ENCODE results near the gene LYRM2.

The LYRM2 gene

DNA sequence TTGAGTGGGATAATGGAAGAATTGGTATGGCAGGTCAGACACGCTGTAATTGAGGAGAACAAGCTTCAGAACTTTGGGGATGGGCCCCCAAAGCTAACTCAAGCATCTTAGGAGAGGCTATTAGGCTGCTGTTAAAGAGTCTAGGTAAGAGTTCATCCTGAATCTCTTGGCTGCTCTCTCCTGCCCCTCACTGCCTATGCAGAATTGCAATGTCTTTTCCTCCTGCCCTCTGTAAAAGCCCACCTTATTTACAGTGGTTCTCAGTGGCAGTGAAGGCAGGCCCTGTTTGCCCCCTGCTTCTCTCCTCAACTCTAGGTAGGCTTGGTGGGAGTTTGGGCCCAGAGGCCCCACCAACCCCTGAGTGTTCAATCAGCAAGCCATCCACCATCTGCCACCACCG is 55.0 kb downstream of the LYRM2 start:
- TF ChIP-seq, protein P1, sequence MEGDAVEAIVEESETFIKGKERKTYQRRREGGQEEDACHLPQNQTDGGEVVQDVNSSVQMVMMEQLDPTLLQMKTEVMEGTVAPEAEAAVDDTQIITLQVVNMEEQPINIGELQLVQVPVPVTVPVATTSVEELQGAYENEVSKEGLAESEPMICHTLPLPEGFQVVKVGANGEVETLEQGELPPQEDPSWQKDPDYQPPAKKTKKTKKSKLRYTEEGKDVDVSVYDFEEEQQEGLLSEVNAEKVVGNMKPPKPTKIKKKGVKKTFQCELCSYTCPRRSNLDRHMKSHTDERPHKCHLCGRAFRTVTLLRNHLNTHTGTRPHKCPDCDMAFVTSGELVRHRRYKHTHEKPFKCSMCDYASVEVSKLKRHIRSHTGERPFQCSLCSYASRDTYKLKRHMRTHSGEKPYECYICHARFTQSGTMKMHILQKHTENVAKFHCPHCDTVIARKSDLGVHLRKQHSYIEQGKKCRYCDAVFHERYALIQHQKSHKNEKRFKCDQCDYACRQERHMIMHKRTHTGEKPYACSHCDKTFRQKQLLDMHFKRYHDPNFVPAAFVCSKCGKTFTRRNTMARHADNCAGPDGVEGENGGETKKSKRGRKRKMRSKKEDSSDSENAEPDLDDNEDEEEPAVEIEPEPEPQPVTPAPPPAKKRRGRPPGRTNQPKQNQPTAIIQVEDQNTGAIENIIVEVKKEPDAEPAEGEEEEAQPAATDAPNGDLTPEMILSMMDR (IDR thresholded peaks at IDR 0.05; ENCODE audit: insufficient read depth, low read length, missing control alignments): no peak
- POLR2A ChIA-PET: no interaction called here
- CTCF ChIA-PET: no interaction called here
- no peak overlapping the region for H3K4me3 ChIP-seq (ENCODE audit: low read depth, low read length)
- no peak for DNase-seq (ENCODE audit: low read depth, low spot score)

DNA sequence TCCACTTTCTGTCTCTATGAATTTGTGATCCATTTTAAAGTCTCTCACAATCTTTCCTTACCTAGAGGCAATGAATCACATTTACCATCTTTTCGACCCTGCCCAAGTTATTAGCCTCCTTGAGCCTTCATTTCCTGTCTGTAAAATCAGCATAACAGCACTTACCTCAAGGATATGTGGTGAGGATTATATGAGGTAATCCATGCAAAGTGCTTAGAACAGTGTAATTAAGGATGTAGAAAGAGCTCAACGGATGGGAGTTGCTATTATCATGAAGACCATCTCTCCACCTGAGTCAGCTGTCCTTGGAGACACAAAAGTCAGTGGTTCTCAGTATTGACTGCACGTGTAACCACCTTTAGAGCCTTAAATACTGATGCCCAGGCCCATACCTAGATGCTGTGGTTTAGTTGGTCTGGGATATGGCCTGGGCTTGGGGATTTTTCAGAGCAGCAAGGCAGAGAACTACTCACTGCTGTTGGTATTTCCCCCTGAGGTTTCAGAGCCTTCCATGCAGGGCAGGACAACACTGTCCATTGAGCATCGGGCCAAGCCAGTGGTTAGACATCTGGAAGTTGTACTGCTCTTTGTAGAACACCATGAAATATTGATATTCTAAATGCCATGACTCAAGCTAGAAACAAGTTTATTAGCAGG is 55.8 kb downstream of the LYRM2 start:
- H3K4me3 ChIP-seq (ENCODE audit: low read depth, low read length): no peak overlapping the region
- TF ChIP-seq, protein P1 (IDR thresholded peaks at IDR 0.05; ENCODE audit: insufficient read depth, low read length, missing control alignments): no peak
- ChIA-PET POLR2A (no interaction called here), CTCF (no interaction called here)
- DNase-seq (ENCODE audit: low read depth, low spot score): no peak

DNA sequence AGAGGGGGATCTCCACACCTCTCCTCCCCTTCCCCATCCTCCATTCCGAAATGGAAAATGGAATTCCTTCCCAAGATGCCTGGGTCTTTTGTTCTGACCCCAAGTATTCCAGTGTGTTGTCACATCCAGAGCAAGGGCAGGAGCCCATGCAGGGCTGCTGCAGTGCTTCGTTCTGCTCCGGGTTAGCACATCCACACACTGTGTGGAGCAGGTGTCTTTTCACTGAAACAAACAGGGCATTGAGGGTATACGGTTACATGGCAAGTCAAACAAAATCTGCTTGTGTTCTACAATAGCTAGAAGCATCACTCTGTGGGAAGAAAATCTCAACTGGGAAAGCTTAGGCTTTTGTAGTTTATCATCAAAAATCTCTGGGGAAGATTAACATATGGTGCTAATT is 56.9 kb downstream of the LYRM2 start:
- DNase-seq (ENCODE audit: low read depth, low spot score): no peak
- TF ChIP-seq, protein P1 (IDR thresholded peaks at IDR 0.05; ENCODE audit: insufficient read depth, low read length, missing control alignments): no peak
- no peak overlapping the region for H3K4me3 ChIP-seq (ENCODE audit: low read depth, low read length)
- ChIA-PET CTCF (no interaction called here), POLR2A (no interaction called here)

DNA sequence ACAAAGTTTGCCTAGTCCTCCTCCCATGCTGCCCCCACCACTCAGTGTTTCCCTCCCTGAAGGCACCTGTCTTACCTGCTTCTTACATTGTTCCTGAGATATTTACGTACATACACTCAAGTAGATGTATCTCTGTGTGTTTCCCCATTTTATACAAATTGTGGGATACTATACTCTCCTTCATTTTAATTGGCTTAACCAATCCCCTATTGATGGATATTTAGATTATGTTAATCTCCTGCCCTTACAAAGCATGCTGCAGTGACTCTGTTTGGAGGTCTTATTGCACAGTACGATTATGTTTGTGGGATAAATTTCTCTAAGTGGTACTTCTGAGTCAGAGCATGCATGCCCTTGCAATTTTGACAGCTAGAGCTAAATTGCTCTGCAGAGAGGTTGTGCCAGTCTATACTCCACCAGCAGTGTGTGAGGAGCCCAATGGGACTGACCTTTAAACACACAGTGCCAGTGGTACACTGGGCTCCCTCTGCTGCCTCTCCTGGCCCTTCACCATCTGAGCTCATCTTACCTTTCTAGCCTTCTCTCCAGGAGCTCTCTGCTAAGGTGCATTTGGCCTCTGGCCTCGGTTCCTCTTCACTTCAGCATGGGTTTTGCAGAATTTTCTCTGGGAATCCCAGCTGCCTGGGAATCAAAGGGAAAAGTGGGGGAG is 57.4 kb downstream of the LYRM2 start:
- TF ChIP-seq, protein P1 (IDR thresholded peaks at IDR 0.05; ENCODE audit: insufficient read depth, low read length, missing control alignments): no peak
- ChIA-PET CTCF (no interaction called here), POLR2A (no interaction called here)
- no peak for DNase-seq (ENCODE audit: low read depth, low spot score)
- no peak overlapping the region for H3K4me3 ChIP-seq (ENCODE audit: low read depth, low read length)

DNA sequence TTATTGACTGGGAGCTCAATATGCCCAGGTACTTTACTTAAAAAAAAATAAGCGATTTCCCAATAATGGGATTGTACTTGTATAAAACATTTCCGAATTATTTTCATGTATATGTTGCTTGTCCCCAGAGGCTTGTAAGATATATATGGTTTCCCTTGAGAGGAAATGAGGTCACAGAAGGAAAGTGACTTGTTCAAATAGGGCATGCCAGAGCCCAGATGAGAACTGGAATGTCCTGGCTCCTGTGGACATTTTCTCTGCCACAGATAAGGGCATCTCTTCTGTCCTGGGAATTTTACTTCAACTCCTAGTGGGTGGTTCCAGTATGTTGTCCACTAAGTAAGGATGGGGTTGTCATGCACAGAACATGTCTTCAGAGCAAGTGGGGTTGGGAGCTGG is 63.0 kb downstream of the LYRM2 start:
- POLR2A ChIA-PET: no interaction called here
- no peak overlapping the region for H3K4me3 ChIP-seq (ENCODE audit: low read depth, low read length)
- TF ChIP-seq, protein P1 (IDR thresholded peaks at IDR 0.05; ENCODE audit: insufficient read depth, low read length, missing control alignments): no peak
- DNase-seq (ENCODE audit: low read depth, low spot score): no peak
- CTCF ChIA-PET: no interaction called here

DNA sequence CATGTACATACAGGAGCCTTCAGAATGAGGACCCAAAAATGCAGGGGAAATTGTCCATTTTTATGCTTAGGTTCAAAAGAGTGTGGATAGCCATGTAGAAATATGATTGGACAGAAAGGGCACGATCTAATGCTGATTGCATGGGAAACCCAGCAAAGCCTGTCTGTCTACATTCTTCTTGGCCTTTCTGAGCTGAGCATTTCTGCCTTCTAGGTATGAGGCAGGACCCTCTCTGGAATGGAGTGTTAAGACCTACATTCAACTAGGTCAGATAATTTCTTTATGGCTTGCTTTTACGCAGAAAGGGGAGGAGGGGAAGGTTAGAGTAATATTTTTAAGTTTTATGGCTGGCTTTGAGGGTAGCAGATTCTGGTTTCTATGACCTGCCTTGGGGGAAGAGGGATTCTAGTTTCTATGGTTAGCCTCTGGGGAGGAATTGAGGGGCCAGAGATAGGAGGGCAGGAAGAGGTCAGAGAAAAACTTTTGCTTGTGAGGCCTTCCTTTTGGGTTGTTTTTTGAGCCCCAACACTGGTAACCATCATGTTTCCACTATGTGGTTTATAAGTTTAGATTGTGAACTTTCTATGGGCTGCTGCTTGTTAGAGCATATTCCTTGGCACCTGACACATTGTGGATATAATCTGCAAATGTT is 63.5 kb downstream of the LYRM2 start:
- DNase-seq (ENCODE audit: low read depth, low spot score): no peak
- H3K4me3 ChIP-seq (ENCODE audit: low read depth, low read length): no peak overlapping the region
- ChIA-PET POLR2A (no interaction called here), CTCF (no interaction called here)
- TF ChIP-seq, protein P1 (IDR thresholded peaks at IDR 0.05; ENCODE audit: insufficient read depth, low read length, missing control alignments): no peak
